K562 (cell line): ENCODE results near the gene MINPP1. TPM values are rescaled to one million over a fixed set of nuclear protein-coding genes. Genes with fewer than 3 reads are reported as not detected.
A peak's percentile ranks its signal among the peaks of the same experiment; 100 is the strongest.

Source experiments
- C11orf30 ChIP-seq: fragments of 450-650 bp; IDR thresholded peaks from 2 replicates; pipeline ENCODE4 v1.6.1; 2016; ENCODE audit warnings: low read depth, mild to moderate bottlenecking
- DACH1 ChIP-seq: fragments of 450-650 bp; IDR thresholded peaks from 2 replicates; pipeline ENCODE4 v1.6.1; 2018; ENCODE audit not compliant: partially characterized antibody
- ELF2 ChIP-seq: fragments of 250-450 bp; sonication (Bioruptor Pico); IDR thresholded peaks from 2 replicates; pipeline ENCODE4 v1.5.0; 2021; ENCODE audit warnings: mild to moderate bottlenecking
- FUS ChIP-seq: fragments of 200-400 bp; formaldehyde crosslinking; optimal IDR thresholded peaks from 2 replicates; pipeline ENCODE3; 2017; ENCODE audit warnings: low read depth, low read length
- HEY1 ChIP-seq: fragments of 250-450 bp; sonication (Bioruptor Pico); IDR thresholded peaks from 2 replicates; pipeline ENCODE4 v1.5.0; 2020; ENCODE audit warnings: mild to moderate bottlenecking, moderate library complexity, borderline replicate concordance
- JUN ChIP-seq, 2 experiments: sonication (generic) in 1 of 2; formaldehyde crosslinking in 1 of 2; IDR thresholded peaks; 2 replicates each; pipeline versions ENCODE4 v1.6.1 to v1.8.0; 2012 to 2022; ENCODE audit warnings: borderline replicate concordance in 2 of 2, mild to moderate bottlenecking in 2 of 2, improper control_type of control experiment in 1 of 2, low read depth in 1 of 2, low read length in 1 of 2, missing genetic modification reagents in 1 of 2
- NRF1 ChIP-seq, 2 experiments: fragments of 450-650 bp; IDR thresholded peaks in 1 of 2; conservative IDR thresholded peaks in 1 of 2; 2 replicates each; pipeline ENCODE4 v1.6.1; 2014; ENCODE audit warnings: mild to moderate bottlenecking in 2 of 2
- RBBP5 ChIP-seq: fragments of 200-600 bp; sonication (generic); IDR thresholded peaks from 2 replicates; pipeline ENCODE4 v1.6.1; 2012; ENCODE audit warnings: borderline replicate concordance, mild to moderate bottlenecking, low read length, control low read depth, inconsistent platforms; ENCODE audit not compliant: insufficient read depth, poor library complexity, severe bottlenecking
- RBM22 ChIP-seq: fragments of 200-400 bp; formaldehyde crosslinking; IDR thresholded peaks from 2 replicates; pipeline ENCODE4 v1.6.1; 2018; ENCODE audit warnings: low read length, low read depth; ENCODE audit not compliant: poor library complexity, severe bottlenecking
- RBM39 ChIP-seq: fragments of 200-400 bp; formaldehyde crosslinking; optimal IDR thresholded peaks from 2 replicates; pipeline ENCODE3; 2018; ENCODE audit warnings: low read depth, low read length
- SMAD2 ChIP-seq: fragments of 150-350 bp; IDR thresholded peaks from 2 replicates; pipeline ENCODE4 v1.6.1; 2014; ENCODE audit warnings: low read depth, mild to moderate bottlenecking, low read length
- TAF15 ChIP-seq: fragments of 200-400 bp; formaldehyde crosslinking; IDR thresholded peaks from 2 replicates; pipeline ENCODE4 v1.6.1; 2017; ENCODE audit warnings: mild to moderate bottlenecking, low read depth, low read length, moderate library complexity
- TEAD4 ChIP-seq, 2 experiments: sonication (generic) in 1 of 2; formaldehyde crosslinking in 1 of 2; IDR thresholded peaks; 2 replicates each; pipeline versions ENCODE4 v1.6.1 to v1.8.0; 2012 to 2022; ENCODE audit warnings: borderline replicate concordance in 1 of 2, inconsistent platforms in 1 of 2, low read length in 1 of 2, mild to moderate bottlenecking in 1 of 2, missing genetic modification reagents in 1 of 2
- ZNF134 ChIP-seq: fragments of 250-450 bp; sonication (Bioruptor Pico); conservative IDR thresholded peaks from 2 replicates; pipeline ENCODE4 v1.4.0; 2020
- ZNF143 ChIP-seq: sonication (generic); formaldehyde crosslinking; IDR thresholded peaks from 2 replicates; pipeline ENCODE4 v1.9.0; 2022; ENCODE audit warnings: mild to moderate bottlenecking, missing genetic modification reagents
- ZNF146 ChIP-seq: IDR thresholded peaks from one replicate; pipeline ENCODE4 v1.6.1; 2018; ENCODE audit warnings: missing compliant biosample characterization; ENCODE audit not compliant: unreplicated experiment
- ZNF707 ChIP-seq: fragments of 250-450 bp; sonication (Bioruptor Pico); conservative IDR thresholded peaks from 2 replicates; pipeline ENCODE4 v1.8.0; 2022; ENCODE audit warnings: inconsistent platforms, mild to moderate bottlenecking, moderate library complexity
- polyA plus RNA-seq, 8 experiments: library from polyadenylated mRNA; depleted of rRNA in 4 of 8; stranded (reverse) in 5 of 8; unstranded in 3 of 8; fragments of >200 nt; fragmentation: Nextera tagmentation in 2 of 8; fragmentation: Illumina TruSeq in 1 of 8; extraction: Ambion mirVana in 2 of 8; extraction: Trizol in 1 of 8; gene quantifications; 2 replicates each; pipeline versions ENCODE4 v1.2.1 to v1.2.3, GENCODE V29; 2011 to 2014; ENCODE audit warnings: inconsistent platforms in 1 of 8, missing spikeins in 1 of 8
- total RNA-seq, 7 experiments: library from RNA; depleted of rRNA in 6 of 7; stranded (reverse); fragments of >200 nt in 6 of 7; fragmentation: Illumina TruSeq in 2 of 7; extraction: Trizol in 2 of 7; gene quantifications; 2 replicates each; pipeline versions ENCODE4 v1.2.1 to v1.2.3, GENCODE V29; 2011 to 2021; ENCODE audit warnings: low replicate concordance in 1 of 7
- TF ChIP-seq, protein P1 (sequence below): fragments of 250-450 bp; sonication (Bioruptor Pico); IDR thresholded peaks from 2 replicates; pipeline ENCODE4 v1.5.0; 2021; ENCODE audit warnings: mild to moderate bottlenecking, borderline replicate concordance
- TF ChIP-seq, protein P2 (sequence below): sonication (generic); formaldehyde crosslinking; IDR thresholded peaks from 2 replicates; pipeline ENCODE4 v1.8.1; 2023; ENCODE audit warnings: missing genetic modification reagents, mild to moderate bottlenecking, borderline replicate concordance
- TF ChIP-seq, protein P3 (sequence below): conservative IDR thresholded peaks from 2 replicates; pipeline ENCODE4 v1.6.1; 2011; ENCODE audit warnings: low read depth, mild to moderate bottlenecking, low read length; ENCODE audit not compliant: control insufficient read depth

MINPP1 gene
- total and polyA plus RNA-seq, 9 of the 15 experiments (the other 6 are each of a cell fraction or from before 2014, with no cell fraction given), result 11.5 to 44.5 (median 27.1) TPM

DNA sequence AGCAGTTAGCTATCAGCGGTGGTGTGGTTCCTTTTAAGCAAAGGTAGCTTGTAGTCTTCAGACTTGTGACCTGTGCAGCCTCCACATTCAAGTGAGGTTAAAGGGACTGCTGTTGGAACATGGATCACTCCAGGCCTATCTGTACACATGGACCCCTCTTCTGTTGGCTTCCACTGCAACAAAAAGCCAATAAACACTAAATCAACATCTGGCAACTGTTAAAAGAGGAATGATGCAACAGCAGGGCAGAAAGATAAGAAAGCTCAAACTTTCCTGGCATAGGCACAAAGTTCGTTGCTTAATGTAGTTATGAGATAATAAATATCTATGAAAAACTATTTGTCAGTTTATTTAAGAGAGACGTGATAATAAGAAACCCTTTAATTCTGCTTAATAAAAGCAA, 4.0 kb upstream of the MINPP1 start (continued):
- TF ChIP-seq FUS (no peak), SMAD2 (no peak), TEAD4 (IDR thresholded peaks at IDR 0.05; ENCODE audit: low read length) (peak; percentile 87), TEAD4 (CRISPR knock-in tag; IDR thresholded peaks at IDR 0.05; ENCODE audit: borderline replicate concordance) (no peak), RBM39 (no peak), RBM22 (no peak), C11orf30 (no peak), NRF1 (conservative IDR thresholded peaks at IDR 0.05 in 1 of 2, IDR thresholded peaks at IDR 0.05 in 1 of 2) (no peak), JUN (IDR thresholded peaks at IDR 0.05; ENCODE audit: borderline replicate concordance, low read depth, low read length) (0 out of 2 replicates have a peak, but pooled peaks have one; percentile 20), JUN (CRISPR knock-in tag; IDR thresholded peaks at IDR 0.05; ENCODE audit: borderline replicate concordance) (no peak), ZNF146 (CRISPR knock-in tag) (no peak), RBBP5 (no peak), ZNF707 (CRISPR knock-in tag) (no peak), ZNF134 (CRISPR knock-in tag) (no peak), DACH1 (peak; percentile 82), HEY1 (CRISPR knock-in tag) (no peak), ELF2 (CRISPR knock-in tag) (no peak), ZNF143 (CRISPR knock-in tag) (no peak), TAF15 (no peak)
- TF ChIP-seq, protein P1, sequence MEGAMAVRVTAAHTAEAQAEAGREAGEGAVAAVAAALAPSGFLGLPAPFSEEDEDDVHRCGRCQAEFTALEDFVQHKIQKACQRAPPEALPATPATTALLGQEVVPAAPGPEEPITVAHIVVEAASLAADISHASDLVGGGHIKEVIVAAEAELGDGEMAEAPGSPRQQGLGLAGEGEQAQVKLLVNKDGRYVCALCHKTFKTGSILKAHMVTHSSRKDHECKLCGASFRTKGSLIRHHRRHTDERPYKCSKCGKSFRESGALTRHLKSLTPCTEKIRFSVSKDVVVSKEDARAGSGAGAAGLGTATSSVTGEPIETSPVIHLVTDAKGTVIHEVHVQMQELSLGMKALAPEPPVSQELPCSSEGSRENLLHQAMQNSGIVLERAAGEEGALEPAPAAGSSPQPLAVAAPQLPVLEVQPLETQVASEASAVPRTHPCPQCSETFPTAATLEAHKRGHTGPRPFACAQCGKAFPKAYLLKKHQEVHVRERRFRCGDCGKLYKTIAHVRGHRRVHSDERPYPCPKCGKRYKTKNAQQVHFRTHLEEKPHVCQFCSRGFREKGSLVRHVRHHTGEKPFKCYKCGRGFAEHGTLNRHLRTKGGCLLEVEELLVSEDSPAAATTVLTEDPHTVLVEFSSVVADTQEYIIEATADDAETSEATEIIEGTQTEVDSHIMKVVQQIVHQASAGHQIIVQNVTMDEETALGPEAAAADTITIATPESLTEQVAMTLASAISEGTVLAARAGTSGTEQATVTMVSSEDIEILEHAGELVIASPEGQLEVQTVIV (CRISPR knock-in tag), result no peak
- TF ChIP-seq, protein P2, sequence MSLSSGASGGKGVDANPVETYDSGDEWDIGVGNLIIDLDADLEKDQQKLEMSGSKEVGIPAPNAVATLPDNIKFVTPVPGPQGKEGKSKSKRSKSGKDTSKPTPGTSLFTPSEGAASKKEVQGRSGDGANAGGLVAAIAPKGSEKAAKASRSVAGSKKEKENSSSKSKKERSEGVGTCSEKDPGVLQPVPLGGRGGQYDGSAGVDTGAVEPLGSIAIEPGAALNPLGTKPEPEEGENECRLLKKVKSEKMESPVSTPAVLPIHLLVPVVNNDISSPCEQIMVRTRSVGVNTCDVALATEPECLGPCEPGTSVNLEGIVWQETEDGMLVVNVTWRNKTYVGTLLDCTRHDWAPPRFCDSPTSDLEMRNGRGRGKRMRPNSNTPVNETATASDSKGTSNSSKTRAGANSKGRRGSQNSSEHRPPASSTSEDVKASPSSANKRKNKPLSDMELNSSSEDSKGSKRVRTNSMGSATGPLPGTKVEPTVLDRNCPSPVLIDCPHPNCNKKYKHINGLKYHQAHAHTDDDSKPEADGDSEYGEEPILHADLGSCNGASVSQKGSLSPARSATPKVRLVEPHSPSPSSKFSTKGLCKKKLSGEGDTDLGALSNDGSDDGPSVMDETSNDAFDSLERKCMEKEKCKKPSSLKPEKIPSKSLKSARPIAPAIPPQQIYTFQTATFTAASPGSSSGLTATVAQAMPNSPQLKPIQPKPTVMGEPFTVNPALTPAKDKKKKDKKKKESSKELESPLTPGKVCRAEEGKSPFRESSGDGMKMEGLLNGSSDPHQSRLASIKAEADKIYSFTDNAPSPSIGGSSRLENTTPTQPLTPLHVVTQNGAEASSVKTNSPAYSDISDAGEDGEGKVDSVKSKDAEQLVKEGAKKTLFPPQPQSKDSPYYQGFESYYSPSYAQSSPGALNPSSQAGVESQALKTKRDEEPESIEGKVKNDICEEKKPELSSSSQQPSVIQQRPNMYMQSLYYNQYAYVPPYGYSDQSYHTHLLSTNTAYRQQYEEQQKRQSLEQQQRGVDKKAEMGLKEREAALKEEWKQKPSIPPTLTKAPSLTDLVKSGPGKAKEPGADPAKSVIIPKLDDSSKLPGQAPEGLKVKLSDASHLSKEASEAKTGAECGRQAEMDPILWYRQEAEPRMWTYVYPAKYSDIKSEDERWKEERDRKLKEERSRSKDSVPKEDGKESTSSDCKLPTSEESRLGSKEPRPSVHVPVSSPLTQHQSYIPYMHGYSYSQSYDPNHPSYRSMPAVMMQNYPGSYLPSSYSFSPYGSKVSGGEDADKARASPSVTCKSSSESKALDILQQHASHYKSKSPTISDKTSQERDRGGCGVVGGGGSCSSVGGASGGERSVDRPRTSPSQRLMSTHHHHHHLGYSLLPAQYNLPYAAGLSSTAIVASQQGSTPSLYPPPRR (CRISPR knock-in tag), result no peak
- TF ChIP-seq, protein P3, sequence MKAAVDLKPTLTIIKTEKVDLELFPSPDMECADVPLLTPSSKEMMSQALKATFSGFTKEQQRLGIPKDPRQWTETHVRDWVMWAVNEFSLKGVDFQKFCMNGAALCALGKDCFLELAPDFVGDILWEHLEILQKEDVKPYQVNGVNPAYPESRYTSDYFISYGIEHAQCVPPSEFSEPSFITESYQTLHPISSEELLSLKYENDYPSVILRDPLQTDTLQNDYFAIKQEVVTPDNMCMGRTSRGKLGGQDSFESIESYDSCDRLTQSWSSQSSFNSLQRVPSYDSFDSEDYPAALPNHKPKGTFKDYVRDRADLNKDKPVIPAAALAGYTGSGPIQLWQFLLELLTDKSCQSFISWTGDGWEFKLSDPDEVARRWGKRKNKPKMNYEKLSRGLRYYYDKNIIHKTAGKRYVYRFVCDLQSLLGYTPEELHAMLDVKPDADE, result no peak
